Epithelial cell of prostate (primary cell): ENCODE data around the gene SEPTIN2.
"Not testable (repeated sequence)": the region's sequence is repeated elsewhere in the genome, so short reads cannot be mapped to it uniquely, and the experiment has no call there.

ENCODE experiments used
- DNase-seq: peaks from one replicate; pipeline ENCODE4 v3.0.0-alpha.2; 2011; ENCODE audit warnings: low read depth, low spot score
- H3K27ac ChIP-seq: fragments of 450-650 bp; 2 replicates; pipeline ENCODE4 v1.5.1; 2017; ENCODE audit warnings: mild to moderate bottlenecking

SEPTIN2 gene

GRCh38 chr2:241286348-241287090, 29.2 kb upstream of the SEPTIN2 start:
- H3K27ac ChIP-seq, result peak overlapping the region; percentile 91
- DNase-seq, result no peak

- no peak for DNase-seq
- H3K27ac ChIP-seq, result peak overlapping the region; percentile 91
Observed at GRCh38 chr2:241288324-241288888, 27.3 kb upstream of the SEPTIN2 start.

GRCh38 chr2:241289053-241289452, 26.7 kb upstream of the SEPTIN2 start:
- H3K27ac ChIP-seq, result peak overlapping the region; percentile 91
- DNase-seq, result no peak

- peak overlapping the region; percentile 91 for H3K27ac ChIP-seq
- no peak for DNase-seq
Observed at GRCh38 chr2:241289597-241289996, 26.1 kb upstream of the SEPTIN2 start.

- no peak overlapping the region for H3K27ac ChIP-seq
- no peak for DNase-seq
Observed at GRCh38 chr2:241291153-241291552, 24.6 kb upstream of the SEPTIN2 start.

- H3K27ac ChIP-seq, result no peak overlapping the region
- no peak for DNase-seq
Observed at GRCh38 chr2:241291977-241292376, 23.7 kb upstream of the SEPTIN2 start.

GRCh38 chr2:241293378-241293797, 22.3 kb upstream of the SEPTIN2 start:
- H3K27ac ChIP-seq, result peak overlapping the region; percentile 24
- not testable (repeated sequence) for DNase-seq

- H3K27ac ChIP-seq, result no peak overlapping the region
- no peak for DNase-seq
Observed at GRCh38 chr2:241295326-241296095, 20.2 kb upstream of the SEPTIN2 start.

- no peak overlapping the region for H3K27ac ChIP-seq
- no peak for DNase-seq
Observed at GRCh38 chr2:241296767-241297166, 19.0 kb upstream of the SEPTIN2 start.

- H3K27ac ChIP-seq, result no peak overlapping the region
- DNase-seq, result no peak
Observed at GRCh38 chr2:241298673-241299072, 17.1 kb upstream of the SEPTIN2 start.

GRCh38 chr2:241300000-241300399, 15.7 kb upstream of the SEPTIN2 start:
- no peak overlapping the region for H3K27ac ChIP-seq
- no peak for DNase-seq

GRCh38 chr2:241302083-241302482, 13.6 kb upstream of the SEPTIN2 start:
- no peak for DNase-seq
- no peak overlapping the region for H3K27ac ChIP-seq

GRCh38 chr2:241302759-241303651, 12.7 kb upstream of the SEPTIN2 start:
- no peak for DNase-seq
- no peak overlapping the region for H3K27ac ChIP-seq

GRCh38 chr2:241304039-241304670, 11.6 kb upstream of the SEPTIN2 start:
- H3K27ac ChIP-seq, result no peak overlapping the region

GRCh38 chr2:241307055-241307454, 8.7 kb upstream of the SEPTIN2 start:
- H3K27ac ChIP-seq, result no peak overlapping the region
- no peak for DNase-seq

More at GRCh38 chr2:241304039-241304670, 11.6 kb upstream of the SEPTIN2 start:
- DNase-seq, result no peak

GRCh38 chr2:241308267-241308666, 7.5 kb upstream of the SEPTIN2 start:
- no peak overlapping the region for H3K27ac ChIP-seq

GRCh38 chr2:241308832-241309500, 6.8 kb upstream of the SEPTIN2 start:
- H3K27ac ChIP-seq, result no peak overlapping the region
- DNase-seq, result no peak

More at GRCh38 chr2:241308267-241308666, 7.5 kb upstream of the SEPTIN2 start:
- DNase-seq, result no peak

- H3K27ac ChIP-seq, result peak overlapping the region; percentile 1
- DNase-seq, result no peak
Observed at GRCh38 chr2:241309684-241310117, 6.0 kb upstream of the SEPTIN2 start.

- DNase-seq, result no peak
- H3K27ac ChIP-seq, result peak overlapping the region; percentile 95
Observed at GRCh38 chr2:241310917-241311566, 4.7 kb upstream of the SEPTIN2 start.
